Measurements from ENCODE around the gene HDAC7.

HDAC7 gene

GRCh38 chr12:47750916-47751470 is 68.7 kb downstream of the HDAC7 start:
- DNase-seq (ENCODE audit: low spot score) = no peak
- TF ChIP-seq CTCF (IDR thresholded peaks at IDR 0.05; ENCODE audit: extremely low read depth, insufficient read depth, missing control alignments) = no peak
- in situ Hi-C loops (cut with MboI; ENCODE audit: low pct_unique_long_range_greater_than_20kb, low sequenced_read_pairs, unreplicated experiment) = no loop called here

- TF ChIP-seq CTCF (IDR thresholded peaks at IDR 0.05; ENCODE audit: extremely low read depth, insufficient read depth, missing control alignments) = no peak
- no peak for DNase-seq (ENCODE audit: low spot score)
Measured at GRCh38 chr12:47750229-47750798, 69.4 kb downstream of the HDAC7 start.

GRCh38 chr12:47748899-47749298 is 70.8 kb downstream of the HDAC7 start:
- no peak for DNase-seq (ENCODE audit: low spot score)
- in situ Hi-C loops (cut with MboI; ENCODE audit: low pct_unique_long_range_greater_than_20kb, low sequenced_read_pairs, unreplicated experiment) = loop anchor here (25.0 kb wide), 1 partner anchor 413 kb away; the partner anchor contains the start of gene ASB8
- no peak for TF ChIP-seq CTCF (IDR thresholded peaks at IDR 0.05; ENCODE audit: extremely low read depth, insufficient read depth, missing control alignments)

More at GRCh38 chr12:47750229-47750798, 69.4 kb downstream of the HDAC7 start:
- in situ Hi-C loops (cut with MboI; ENCODE audit: low pct_unique_long_range_greater_than_20kb, low sequenced_read_pairs, unreplicated experiment) = no loop called here

- TF ChIP-seq CTCF (IDR thresholded peaks at IDR 0.05; ENCODE audit: extremely low read depth, insufficient read depth, missing control alignments) = no peak
- no peak for DNase-seq (ENCODE audit: low spot score)
- in situ Hi-C loops (cut with MboI; ENCODE audit: low pct_unique_long_range_greater_than_20kb, low sequenced_read_pairs, unreplicated experiment) = loop anchor here (25.0 kb wide), 1 partner anchor 414 kb away; the partner anchor contains the start of gene ASB8
Measured at GRCh38 chr12:47748507-47748828, 71.2 kb downstream of the HDAC7 start.

GRCh38 chr12:47747596-47748506 is 71.9 kb downstream of the HDAC7 start:
- DNase-seq (ENCODE audit: low spot score) = no peak
- TF ChIP-seq CTCF (IDR thresholded peaks at IDR 0.05; ENCODE audit: extremely low read depth, insufficient read depth, missing control alignments) = no peak
- in situ Hi-C loops (cut with MboI; ENCODE audit: low pct_unique_long_range_greater_than_20kb, low sequenced_read_pairs, unreplicated experiment) = loop anchor here (25.0 kb wide), 1 partner anchor 414 kb away; the partner anchor contains the start of gene ASB8

- in situ Hi-C loops (cut with MboI; ENCODE audit: low pct_unique_long_range_greater_than_20kb, low sequenced_read_pairs, unreplicated experiment) = loop anchor here (25.0 kb wide), 1 partner anchor 415 kb away; the partner anchor contains the start of gene ASB8
- no peak for TF ChIP-seq CTCF (IDR thresholded peaks at IDR 0.05; ENCODE audit: extremely low read depth, insufficient read depth, missing control alignments)
Measured at GRCh38 chr12:47747126-47747525, 72.6 kb downstream of the HDAC7 start.

More at GRCh38 chr12:47747126-47747525, 72.6 kb downstream of the HDAC7 start:
- no peak for DNase-seq (ENCODE audit: low spot score)
